ENCODE measurements around the gene RNF152. TPM values are rescaled to one million over a fixed set of nuclear protein-coding genes. Genes with fewer than 3 reads are reported as not detected.
A peak's percentile ranks its signal among the peaks of the same experiment; 100 is the strongest.

The RNF152 gene
- total RNA-seq, 1 experiment from 2014 or later, result 1.7 TPM

DNA sequence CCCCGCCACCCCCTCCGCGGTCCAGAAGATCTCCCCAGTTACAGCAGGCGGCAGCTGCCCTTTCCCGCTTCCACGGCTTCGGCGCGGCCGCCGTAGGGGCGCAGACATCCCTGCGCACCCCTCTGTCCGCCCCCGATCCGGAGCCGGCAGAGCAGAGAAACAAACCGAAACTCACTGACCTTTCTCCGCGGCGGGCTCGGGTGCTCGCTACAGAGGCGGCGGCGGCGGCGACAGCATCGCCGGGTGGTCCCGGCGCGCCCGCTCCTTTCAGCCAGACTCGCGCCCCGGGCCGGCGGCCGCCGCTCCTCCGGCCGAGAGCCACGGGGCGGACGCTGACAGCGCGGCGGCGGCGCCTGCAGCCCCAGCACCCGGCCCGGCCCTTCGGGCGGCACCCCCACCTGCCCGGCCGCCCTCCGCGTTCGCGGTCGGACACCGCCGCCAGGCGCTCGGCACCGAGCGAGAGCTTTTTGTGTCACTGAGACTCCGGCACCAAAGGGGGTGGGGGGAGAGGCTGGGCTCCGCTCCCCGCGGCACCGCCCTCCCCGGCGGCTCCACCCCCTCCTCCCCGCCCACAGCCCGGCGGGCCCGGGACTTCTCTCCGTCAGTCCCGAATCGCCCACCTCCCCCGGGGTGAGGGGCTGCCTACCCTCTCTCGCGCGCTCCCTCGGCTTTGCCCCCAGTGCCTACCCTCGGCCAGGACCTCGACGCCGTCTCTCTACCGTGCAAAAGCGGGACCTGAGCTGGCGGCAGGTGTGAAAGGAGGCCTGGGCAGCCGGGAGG is 1.4 kb upstream of the RNF152 start:
- peak overlapping the region; percentile 74 for H3K27ac Mint-ChIP-seq (ENCODE audit: low read depth, unreplicated experiment)
- TF ChIP-seq, protein P1, sequence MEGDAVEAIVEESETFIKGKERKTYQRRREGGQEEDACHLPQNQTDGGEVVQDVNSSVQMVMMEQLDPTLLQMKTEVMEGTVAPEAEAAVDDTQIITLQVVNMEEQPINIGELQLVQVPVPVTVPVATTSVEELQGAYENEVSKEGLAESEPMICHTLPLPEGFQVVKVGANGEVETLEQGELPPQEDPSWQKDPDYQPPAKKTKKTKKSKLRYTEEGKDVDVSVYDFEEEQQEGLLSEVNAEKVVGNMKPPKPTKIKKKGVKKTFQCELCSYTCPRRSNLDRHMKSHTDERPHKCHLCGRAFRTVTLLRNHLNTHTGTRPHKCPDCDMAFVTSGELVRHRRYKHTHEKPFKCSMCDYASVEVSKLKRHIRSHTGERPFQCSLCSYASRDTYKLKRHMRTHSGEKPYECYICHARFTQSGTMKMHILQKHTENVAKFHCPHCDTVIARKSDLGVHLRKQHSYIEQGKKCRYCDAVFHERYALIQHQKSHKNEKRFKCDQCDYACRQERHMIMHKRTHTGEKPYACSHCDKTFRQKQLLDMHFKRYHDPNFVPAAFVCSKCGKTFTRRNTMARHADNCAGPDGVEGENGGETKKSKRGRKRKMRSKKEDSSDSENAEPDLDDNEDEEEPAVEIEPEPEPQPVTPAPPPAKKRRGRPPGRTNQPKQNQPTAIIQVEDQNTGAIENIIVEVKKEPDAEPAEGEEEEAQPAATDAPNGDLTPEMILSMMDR (IDR thresholded peaks at IDR 0.05; ENCODE audit: unreplicated experiment), result peak; percentile 27
- no TSS peak for BruUV-seq (replicated peaks)
- CTCF ChIA-PET, result interaction anchor here (0.6 to 5.5 kb wide), 20 partner anchors 26 to 399 kb away, joined by 3 to 50 read pairs (median 4); no protein-coding TSS in a partner anchor
- no peaks in the 10 kb centered on the region for H3K9me3 Mint-ChIP-seq (ENCODE audit: unreplicated experiment)
- intact Hi-C loops (cut with micrococcal nuclease), result loop anchor here (1.0 to 5.0 kb wide), 4 partner anchors 56 to 343 kb away; no protein-coding TSS in a partner anchor
- H3K36me3 Mint-ChIP-seq (ENCODE audit: insufficient read depth, unreplicated experiment), result peaks cover 15% of the 10 kb centered on the region
- DNase-seq (ENCODE audit: unreplicated experiment), result peak; percentile 78
- H3K27me3 Mint-ChIP-seq (ENCODE audit: insufficient read depth, unreplicated experiment), result no peaks in the 10 kb centered on the region
- POLR2A ChIA-PET, result interaction anchor here (0.5 to 2.2 kb wide), 12 partner anchors 11 to 1551 kb away, joined by 3 to 14 read pairs (median 4); no protein-coding TSS in a partner anchor
- peaks cover 36% of the 10 kb centered on the region for H3K4me1 Mint-ChIP-seq (ENCODE audit: insufficient read depth, unreplicated experiment)
- peak overlapping the region; percentile 74 for H3K4me3 Mint-ChIP-seq (ENCODE audit: unreplicated experiment)

GRCh38 chr18:61893309-61893970 is 633 bp upstream of the RNF152 start:
- CTCF ChIA-PET, result interaction anchor here (0.8 to 5.5 kb wide), 13 partner anchors 47 to 391 kb away, joined by 3 to 50 read pairs (median 4); no protein-coding TSS in a partner anchor
- TF ChIP-seq, protein P1 (IDR thresholded peaks at IDR 0.05; ENCODE audit: unreplicated experiment), result no peak
- H3K9me3 Mint-ChIP-seq (ENCODE audit: unreplicated experiment), result no peaks in the 10 kb centered on the region
- DNase-seq (ENCODE audit: unreplicated experiment), result peak; percentile 28
- peak overlapping the region; percentile 74 for H3K4me3 Mint-ChIP-seq (ENCODE audit: unreplicated experiment)
- POLR2A ChIA-PET, result interaction anchor here (0.7 to 2.2 kb wide), 11 partner anchors 10 to 312 kb away, joined by 3 to 14 read pairs (median 4); no protein-coding TSS in a partner anchor
- intact Hi-C loops (cut with micrococcal nuclease), result loop anchor here (1.0 to 5.0 kb wide), 3 partner anchors 57 to 311 kb away; no protein-coding TSS in a partner anchor
- H3K36me3 Mint-ChIP-seq (ENCODE audit: insufficient read depth, unreplicated experiment), result peaks cover 19% of the 10 kb centered on the region
- BruUV-seq (replicated peaks), result no TSS peak
- peaks cover 36% of the 10 kb centered on the region for H3K4me1 Mint-ChIP-seq (ENCODE audit: insufficient read depth, unreplicated experiment)
- H3K27ac Mint-ChIP-seq (ENCODE audit: low read depth, unreplicated experiment), result peak overlapping the region; percentile 74
- no peaks in the 10 kb centered on the region for H3K27me3 Mint-ChIP-seq (ENCODE audit: insufficient read depth, unreplicated experiment)

DNA sequence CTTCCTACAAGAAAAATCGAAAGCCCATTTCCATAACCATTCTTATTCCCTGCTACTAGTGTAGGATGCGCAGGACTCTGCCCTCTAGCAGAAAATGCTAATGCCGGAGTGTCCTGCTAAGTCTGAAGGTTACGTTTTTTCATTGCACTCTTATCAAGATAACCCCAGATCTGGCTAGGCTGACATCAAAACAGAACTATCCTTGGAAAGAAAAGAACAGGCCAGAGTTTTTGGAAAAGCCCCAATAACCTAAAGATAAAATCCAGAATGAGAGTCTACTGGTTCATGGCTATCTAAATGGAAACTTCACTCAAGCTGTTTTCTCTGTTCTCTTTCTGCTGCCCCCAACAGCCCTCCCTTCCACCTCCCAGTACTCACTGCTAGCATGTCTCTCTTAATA is 913 bp downstream of the RNF152 start:
- H3K4me1 Mint-ChIP-seq (ENCODE audit: insufficient read depth, unreplicated experiment), result peaks cover 29% of the 10 kb centered on the region
- CTCF ChIA-PET, result interaction anchor here (0.5 to 5.5 kb wide), 3 partner anchors 255 to 812 kb away, joined by 3 to 50 read pairs (median 6); no protein-coding TSS in a partner anchor
- BruUV-seq (replicated peaks), result no TSS peak

More for the DNA sequence above, 913 bp downstream of the RNF152 start:
- H3K36me3 Mint-ChIP-seq (ENCODE audit: insufficient read depth, unreplicated experiment), result peaks cover 25% of the 10 kb centered on the region
- TF ChIP-seq, protein P1 (IDR thresholded peaks at IDR 0.05; ENCODE audit: unreplicated experiment), result no peak
- no peaks in the 10 kb centered on the region for H3K27me3 Mint-ChIP-seq (ENCODE audit: insufficient read depth, unreplicated experiment)
- POLR2A ChIA-PET, result interaction anchor here (0.6 to 0.7 kb wide), 2 partner anchors 40 to 66 kb away, joined by 3 to 4 read pairs; no protein-coding TSS in a partner anchor
- H3K9me3 Mint-ChIP-seq (ENCODE audit: unreplicated experiment), result no peaks in the 10 kb centered on the region
- peak overlapping the region; percentile 74 for H3K27ac Mint-ChIP-seq (ENCODE audit: low read depth, unreplicated experiment)
- intact Hi-C loops (cut with micrococcal nuclease), result loop anchor here (5.0 kb wide), 2 partner anchors 255 to 310 kb away; no protein-coding TSS in a partner anchor
- H3K4me3 Mint-ChIP-seq (ENCODE audit: unreplicated experiment), result peak overlapping the region; percentile 74
- no peak for DNase-seq (ENCODE audit: unreplicated experiment)
